Medulla oblongata (tissue), 1 donor: ENCODE measurements around the gene TREX2.

ENCODE experiments used
- DNase-seq: peaks from one replicate; pipeline ENCODE4 v3.0.0-alpha.2; 2015; ENCODE audit errors: extremely low spot score

Gene TREX2

GRCh38 chrX:153435845-153436244 lies 10.0 kb downstream of the TREX2 start:
- no peak for DNase-seq

GRCh38 chrX:153434801-153435200 lies 11.1 kb downstream of the TREX2 start:
- no peak for DNase-seq

DNA sequence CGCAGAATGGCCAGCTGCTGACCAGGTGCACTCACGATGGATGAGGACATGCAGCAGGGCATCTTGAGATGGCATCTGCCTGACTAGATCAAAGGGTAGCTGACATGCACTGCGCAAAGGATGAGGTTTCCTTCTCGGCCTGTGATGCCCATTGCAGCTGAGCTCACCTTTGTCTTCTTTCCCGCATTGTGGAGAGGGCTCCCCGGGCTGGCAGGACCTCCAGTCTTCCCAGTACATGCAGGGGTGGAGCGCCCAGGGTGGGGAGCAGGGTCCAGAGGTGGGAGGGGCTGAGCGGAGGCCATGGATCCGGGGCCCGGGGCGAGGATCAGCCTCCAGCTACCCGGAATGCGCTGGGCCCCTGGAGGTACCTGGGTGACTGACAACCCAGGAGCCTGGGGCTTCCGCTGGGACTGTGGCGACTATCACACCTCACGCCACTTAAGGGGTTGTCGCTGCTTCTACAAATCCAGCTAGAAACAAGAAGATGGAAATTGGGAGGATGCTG lies 12.0 kb downstream of the TREX2 start:
- no peak for DNase-seq

DNA sequence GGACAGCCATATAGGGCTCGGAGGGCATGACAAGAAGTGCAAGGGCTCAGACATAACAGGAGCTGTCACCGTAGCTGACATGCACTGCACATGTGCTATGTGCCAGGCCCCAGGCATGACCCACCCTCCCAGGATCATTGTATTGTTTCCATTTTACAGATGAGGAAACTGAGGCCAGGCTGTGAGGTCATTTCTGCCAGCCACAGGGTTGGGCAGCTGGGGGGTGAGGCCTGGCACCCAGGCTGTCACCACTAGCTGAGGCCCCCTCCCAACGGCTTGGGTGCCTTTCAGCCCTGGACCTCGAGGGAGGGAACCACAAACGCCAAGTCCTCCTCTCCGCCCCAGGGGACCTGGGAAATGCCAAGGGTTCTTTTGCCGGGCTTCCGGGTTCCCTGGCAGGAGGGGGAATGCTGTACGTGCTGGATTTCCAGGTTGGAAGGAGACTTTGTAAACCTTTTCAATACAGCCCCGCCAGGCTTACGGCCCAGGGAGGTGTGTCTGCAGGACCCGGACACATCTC lies 12.6 kb downstream of the TREX2 start:
- DNase-seq = no peak

DNA sequence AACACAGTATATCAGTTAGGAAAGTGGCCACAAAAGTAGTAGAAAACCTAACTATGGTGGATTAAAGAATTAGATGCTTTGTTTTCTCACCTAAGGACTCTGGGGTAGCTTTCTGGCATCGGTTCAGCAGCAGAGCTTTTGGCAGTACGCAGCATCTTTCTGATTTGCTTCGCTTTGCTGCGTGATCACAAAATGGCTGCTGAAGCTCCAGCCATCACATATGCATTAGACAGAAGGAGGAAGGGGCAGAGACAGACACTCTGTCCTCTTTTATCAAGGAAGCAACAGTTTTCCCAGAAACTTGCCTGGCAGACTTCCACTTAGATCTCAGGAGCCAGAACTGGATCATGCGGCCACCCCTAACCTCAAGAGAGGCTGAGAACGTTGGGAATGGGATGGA lies 15.1 kb downstream of the TREX2 start:
- no peak for DNase-seq

DNA sequence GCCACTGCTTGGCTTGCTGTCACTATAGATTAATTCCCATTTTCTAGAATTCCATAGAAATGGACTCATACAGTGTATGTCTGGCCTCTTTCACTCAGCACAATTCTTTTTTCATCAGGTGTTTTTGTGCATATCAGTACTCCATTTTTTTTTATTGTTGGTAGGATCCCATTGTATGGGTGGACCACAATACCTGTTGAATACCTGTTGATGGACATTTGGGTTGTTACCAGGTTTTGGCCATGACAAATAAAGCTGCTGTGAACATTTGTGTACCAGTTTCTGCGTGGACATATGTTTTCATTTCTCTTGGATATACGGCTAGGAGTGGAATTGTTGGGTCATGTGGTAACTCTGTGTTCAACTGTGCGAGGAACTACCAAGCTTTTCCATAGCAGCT lies 19.7 kb downstream of the TREX2 start:
- no peak for DNase-seq

- DNase-seq = no peak
These were observed 22.2 kb downstream of the TREX2 start for GRCh38 chrX:153423652-153424051.

DNA sequence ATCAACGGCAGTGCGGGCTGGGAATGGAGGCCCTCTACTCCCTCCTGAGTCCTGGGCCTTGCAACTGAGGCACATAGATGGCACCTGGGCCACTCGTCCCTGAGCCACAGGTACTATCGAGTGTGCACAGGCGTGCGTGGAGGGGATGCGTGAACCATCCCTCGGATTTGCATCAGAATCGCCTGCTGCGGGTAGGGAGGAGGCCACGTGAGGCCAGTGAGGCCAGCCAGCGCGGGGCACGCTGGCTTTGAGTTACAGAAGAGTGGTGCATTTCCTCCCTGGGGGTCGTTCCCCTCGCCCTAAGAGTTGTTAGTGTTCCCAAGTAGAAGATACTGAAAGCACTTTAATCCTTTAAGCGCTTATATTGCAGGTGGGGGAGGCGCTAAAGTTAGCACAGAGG lies 24.0 kb downstream of the TREX2 start:
- no peak for DNase-seq

GRCh38 chrX:153420851-153421599 lies 24.8 kb downstream of the TREX2 start:
- DNase-seq = no peak

DNA sequence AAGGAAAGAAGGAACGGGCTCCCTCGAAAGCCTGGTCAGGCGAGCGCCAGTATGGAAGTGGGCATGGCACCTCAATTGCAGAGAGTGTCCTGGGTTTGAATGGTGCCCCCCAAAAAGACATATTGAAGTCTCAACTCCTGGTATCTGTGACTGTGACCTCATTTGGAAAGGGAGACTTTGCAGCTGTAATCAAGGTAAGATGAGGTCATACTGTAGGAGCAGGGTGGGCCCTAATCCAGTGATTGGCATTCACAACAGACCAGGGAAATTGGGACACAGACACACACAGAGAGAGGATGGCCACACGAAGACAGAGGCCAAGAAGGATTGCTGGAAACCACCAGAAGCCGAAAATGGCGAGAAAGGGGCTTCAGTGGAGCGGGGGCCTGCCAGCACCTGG lies 28.2 kb downstream of the TREX2 start:
- no peak for DNase-seq

DNA sequence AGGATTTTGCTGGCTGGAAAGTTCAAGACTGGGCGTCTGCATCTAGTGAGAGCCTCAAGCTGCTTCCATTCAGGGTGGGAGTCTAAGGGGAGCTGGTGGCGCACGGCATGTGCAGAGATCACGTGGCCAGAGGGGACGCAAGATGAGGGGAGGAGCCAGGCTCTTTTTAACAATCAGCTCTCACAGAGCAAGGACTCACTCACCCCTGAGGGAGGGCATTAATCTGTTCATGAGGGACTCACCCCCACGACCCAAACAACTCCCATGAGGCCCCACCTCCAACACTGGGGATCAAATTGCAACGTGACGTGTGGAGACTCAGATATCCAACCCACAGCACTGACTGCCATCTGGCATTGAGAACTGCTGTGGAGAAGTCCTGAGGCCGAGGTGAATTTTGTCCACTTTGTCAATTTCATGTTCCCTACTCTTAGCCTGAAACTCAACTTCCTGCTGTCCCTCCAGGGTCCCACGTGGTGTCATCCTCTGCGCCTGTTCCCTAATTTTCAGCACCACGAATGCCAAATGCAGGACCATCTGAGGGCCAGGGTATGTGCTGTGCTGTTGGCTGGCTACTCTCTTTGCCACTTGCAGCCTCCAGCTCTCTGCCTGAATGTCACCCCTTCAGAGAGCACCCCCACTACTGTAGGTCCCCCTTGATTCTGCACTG lies 28.9 kb downstream of the TREX2 start:
- no peak for DNase-seq

DNA sequence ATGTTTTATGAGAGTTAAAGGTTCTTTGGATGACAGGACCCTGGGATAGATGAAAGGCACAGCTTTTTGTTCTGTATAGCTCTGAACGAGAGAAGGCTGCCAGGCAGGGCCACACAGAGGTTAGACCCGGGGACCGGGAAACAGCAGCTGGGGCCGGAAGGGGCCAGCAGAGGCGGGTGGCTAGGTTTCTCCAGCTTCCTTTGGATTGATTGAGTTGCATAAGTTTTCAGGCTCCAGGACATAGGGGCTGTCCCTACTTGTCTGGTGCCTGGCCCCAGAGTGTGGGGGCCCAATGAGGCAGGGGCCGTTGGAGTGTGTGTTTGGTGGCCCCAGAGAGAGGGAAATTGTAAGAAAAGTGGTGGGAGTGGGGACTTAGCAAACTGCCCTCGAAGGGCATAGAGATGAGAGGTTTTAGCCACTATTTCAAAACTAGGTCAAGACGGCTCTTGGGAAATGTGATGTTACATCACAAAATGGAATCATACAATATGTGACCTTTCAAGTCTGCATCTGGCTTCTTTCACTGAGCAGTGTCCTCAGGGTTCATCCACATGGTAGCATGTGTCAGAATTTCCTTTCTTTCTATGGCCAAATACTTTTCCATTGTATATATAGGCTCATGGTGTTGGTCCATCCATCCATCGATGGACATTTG lies 30.9 kb downstream of the TREX2 start:
- DNase-seq = no peak

- DNase-seq = no peak
These were observed 32.1 kb downstream of the TREX2 start for GRCh38 chrX:153413731-153414130.

DNA sequence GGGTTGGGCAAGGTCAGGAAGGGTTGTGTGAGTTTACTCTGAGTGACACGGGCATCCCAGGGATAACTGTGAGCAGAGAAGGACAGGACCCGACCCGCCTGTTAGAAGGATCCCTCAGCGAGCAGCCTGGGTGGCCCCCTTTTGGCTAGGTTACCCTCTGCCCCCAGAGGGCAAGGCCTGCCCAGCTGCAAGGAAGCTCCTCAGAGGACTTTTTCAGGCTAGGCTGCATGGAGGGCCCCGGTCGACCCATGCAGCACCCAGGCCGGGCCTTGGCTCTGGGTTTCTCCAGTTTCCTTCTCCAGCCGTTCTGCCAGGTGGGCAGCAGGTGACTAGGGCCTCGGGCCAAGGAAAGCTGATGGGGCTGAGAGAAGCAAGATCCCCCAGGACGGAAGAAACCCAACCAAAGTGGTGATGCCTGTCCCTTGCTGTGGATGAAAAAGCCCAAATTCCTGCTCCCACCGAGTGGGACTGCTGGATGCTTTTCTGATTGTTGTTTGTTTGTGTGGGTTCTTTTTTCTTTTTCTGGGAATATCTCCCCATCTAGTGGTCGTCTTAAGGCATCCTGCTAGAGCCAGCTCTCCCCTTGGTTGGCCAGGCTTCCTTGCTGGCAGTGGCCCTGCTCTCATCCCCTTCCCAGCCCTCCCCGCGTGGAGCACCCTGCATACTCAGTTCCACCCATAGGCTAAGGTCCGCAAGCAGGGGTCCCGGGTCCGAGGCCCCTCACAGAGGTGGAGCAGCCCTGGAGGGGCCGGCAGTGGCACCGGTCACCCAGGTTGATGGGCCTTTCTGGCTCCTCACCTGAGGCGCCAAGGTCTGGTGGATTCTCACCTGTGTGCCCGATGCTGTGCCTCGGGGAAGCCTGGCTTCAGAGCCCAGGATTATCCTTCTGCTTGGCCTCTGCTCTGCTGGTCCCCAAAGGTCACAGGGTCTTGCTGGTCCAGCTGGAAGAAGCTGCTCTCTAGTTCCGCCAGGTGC lies 32.8 kb downstream of the TREX2 start:
- DNase-seq = no peak

DNA sequence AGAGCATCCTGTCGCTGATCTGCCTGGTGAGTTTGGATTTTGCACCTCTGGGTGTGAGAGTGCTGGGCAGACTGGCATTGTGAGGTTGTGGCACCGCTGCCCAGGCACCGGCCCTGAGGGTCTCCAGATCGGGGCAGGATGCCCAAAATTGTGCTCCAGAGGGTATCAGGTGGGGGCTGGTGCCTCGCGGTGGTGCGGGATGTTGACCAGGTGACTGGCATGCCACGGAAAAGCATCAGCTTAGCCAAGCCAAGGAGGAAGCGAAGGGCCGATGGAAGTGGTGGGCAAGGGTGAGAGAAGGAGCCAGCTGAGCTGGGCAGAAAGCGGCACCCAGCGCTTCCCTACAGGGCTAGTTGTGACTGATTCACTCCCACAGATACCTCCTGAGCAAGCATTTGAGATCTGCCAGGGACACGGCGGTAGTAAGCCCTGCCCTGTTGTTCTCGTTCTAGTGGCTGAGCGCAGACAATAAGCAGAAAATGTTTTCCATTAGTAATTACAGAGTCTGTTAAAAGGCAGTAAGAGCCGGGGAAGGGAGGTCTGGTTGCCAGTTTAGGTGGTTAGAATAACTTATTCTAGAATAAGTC lies 33.8 kb downstream of the TREX2 start:
- no peak for DNase-seq

GRCh38 chrX:153411255-153411987 lies 34.4 kb downstream of the TREX2 start, which contains the start of gene ZFP92:
ZFP92 (plus strand) TSS chrX:153411472; CDS start chrX:153418323, 6,851 bp downstream.
- no peak for DNase-seq

DNA sequence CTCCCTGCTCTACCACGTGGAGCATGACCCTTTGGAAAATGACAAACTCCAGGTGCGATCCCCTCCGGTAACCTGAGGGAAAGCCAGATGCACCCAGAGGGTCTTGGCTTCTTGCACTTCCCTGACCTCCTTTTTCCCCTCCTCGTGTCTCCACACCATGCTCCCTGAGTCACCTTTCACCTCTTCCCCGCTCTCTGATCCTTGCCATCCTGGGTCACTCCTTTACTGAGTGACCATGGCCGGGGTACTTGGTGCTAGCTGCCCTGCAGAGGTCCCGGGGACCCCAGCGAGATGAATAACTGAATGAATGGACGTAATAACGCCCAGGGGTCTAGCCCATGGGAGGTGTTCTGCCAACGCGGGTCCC lies 35.0 kb downstream of the TREX2 start:
- no peak for DNase-seq

DNA sequence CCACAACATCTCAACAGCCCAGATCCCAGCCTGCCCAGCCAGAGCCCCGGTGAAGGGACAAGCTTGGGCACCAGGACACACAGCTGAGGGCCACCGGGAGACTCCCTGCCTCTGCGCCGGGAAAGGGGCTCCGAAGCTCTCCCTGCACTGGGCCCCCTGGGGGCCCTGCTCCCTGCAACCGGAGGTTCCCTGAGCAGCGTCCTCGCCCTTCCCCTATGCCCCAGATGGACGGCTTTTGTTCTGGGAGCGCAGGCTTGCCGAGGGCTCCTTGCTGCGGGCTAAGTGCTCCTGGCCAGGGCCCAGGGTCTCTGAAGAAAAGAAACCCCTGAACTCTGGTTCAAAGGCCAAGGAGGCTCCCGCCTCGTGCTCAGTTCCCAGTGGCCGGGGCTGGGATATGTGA lies 35.5 kb downstream of the TREX2 start:
- DNase-seq = no peak

GRCh38 chrX:153409414-153410101 lies 36.3 kb downstream of the TREX2 start:
- DNase-seq = no peak
